T-helper 1 cell treated with Interleukin-12 subunit alpha and Interleukin-12 subunit beta and Interleukin-4 antibody, amounts not matched to agents 30 μg/mL and 1 μg/mL, for 36 hours (primary cell): ENCODE data around the gene ADAMTSL3.

Source experiments
- H3K27ac Mint-ChIP-seq: one replicate; pipeline ENCODE4 v1.8.0; 2021; ENCODE audit warnings: mild to moderate bottlenecking, mixed read lengths
- H3K27me3 Mint-ChIP-seq: one replicate; pipeline ENCODE4 v1.8.0; 2021; ENCODE audit warnings: low read depth, mixed read lengths
- H3K36me3 Mint-ChIP-seq: one replicate; pipeline ENCODE4 v1.8.0; 2021; ENCODE audit warnings: low read depth, mixed read lengths
- H3K4me1 Mint-ChIP-seq: one replicate; pipeline ENCODE4 v1.8.0; 2021; ENCODE audit warnings: low read depth, mixed read lengths
- H3K4me3 Mint-ChIP-seq: one replicate; pipeline ENCODE4 v1.8.0; 2021; ENCODE audit warnings: mild to moderate bottlenecking, moderate library complexity, mixed read lengths
- H3K9me3 Mint-ChIP-seq: one replicate; pipeline ENCODE4 v1.8.0; 2021; ENCODE audit warnings: mixed read lengths

Gene ADAMTSL3

DNA sequence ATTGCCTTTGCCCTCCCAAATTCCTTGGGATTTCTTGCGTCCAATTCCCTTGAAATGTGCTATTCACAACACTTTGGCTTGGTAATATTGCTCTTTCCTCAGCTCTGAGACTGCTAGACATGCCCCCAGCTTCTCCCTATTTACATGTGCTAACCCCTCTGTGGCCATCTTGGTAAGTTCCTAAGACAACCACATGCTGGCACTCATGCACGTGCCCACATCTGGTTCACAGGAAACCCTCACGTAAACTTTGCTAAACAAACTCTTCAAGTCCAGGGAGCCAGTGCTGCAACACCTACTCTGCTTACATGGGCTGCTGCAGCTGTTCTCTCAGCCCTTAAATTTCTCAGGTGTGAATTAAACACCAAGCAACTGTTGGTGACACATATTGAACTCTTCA is 121.8 kb downstream of the ADAMTSL3 start:
- Mint-ChIP-seq H3K9me3 (no peaks in the 10 kb centered on the region), H3K4me1 (no peaks in the 10 kb centered on the region), H3K27ac (no peak overlapping the region), H3K36me3 (no peaks in the 10 kb centered on the region), H3K27me3 (no peaks in the 10 kb centered on the region), H3K4me3 (no peak overlapping the region)

DNA sequence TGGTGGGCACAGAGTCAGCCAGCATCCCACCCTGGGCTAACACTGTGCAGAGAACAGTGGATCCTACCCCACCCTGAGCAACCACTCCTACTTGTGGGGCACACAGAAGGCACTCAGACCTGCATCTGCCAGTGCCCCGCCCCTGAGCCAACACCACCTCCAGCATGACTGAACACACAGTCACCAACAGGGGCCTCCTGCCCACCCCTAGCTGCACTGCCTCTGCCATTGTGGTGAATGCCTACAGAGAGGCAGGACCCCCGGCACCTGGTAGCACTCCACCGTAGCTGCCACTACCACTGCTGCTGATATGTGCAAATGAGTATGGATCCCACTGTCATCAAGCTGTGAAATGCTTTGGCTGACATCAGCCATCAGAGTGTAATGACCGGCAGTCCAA is 123.1 kb downstream of the ADAMTSL3 start:
- H3K27ac Mint-ChIP-seq = no peak overlapping the region
- H3K4me1 Mint-ChIP-seq = no peaks in the 10 kb centered on the region
- no peaks in the 10 kb centered on the region for H3K36me3 Mint-ChIP-seq
- no peaks in the 10 kb centered on the region for H3K9me3 Mint-ChIP-seq
- H3K27me3 Mint-ChIP-seq = no peaks in the 10 kb centered on the region
- H3K4me3 Mint-ChIP-seq = no peak overlapping the region

DNA sequence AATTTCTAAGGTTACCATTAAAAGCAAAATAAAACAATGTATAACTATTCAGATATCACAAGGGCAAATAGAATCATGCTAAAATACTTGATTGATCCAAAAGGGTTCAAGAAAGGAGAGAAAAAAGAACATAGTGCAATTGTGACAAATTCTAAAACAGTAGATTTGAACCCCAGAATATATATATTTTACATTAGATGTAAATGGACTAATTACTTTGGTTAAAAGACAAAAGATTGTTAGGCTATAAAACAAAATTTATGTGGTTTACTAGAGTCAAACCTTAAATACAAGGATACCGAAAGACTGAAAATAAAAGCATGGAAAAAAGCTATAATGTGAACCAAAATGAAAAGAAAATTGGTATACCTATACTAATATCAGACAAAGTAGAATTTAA is 129.3 kb downstream of the ADAMTSL3 start:
- Mint-ChIP-seq H3K36me3 (no peaks in the 10 kb centered on the region), H3K4me1 (no peaks in the 10 kb centered on the region), H3K27me3 (peaks cover 3% of the 10 kb centered on the region)

DNA sequence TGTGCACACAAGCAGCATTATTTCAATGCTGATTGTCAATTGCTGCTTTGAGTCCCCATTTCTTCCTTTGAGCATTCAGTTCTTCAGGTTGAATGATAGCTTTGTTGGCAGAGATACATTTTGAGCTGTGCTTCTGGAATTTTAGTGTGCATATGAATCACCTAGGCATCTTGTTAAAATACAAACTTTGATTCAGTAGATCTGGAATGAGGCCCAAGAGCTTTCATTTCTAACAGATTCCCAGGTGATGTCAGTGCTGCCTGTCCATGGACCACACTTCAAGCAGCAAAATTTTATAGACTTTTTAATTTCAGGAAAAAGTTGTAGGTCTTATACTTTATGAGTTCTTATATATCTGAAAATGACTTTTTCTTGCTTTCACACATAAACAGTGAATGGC is 131.1 kb downstream of the ADAMTSL3 start:
- H3K9me3 Mint-ChIP-seq = no peaks in the 10 kb centered on the region
- no peaks in the 10 kb centered on the region for H3K4me1 Mint-ChIP-seq
- H3K4me3 Mint-ChIP-seq = no peak overlapping the region
- H3K36me3 Mint-ChIP-seq = no peaks in the 10 kb centered on the region
- H3K27ac Mint-ChIP-seq = no peak overlapping the region
- H3K27me3 Mint-ChIP-seq = peaks cover 3% of the 10 kb centered on the region

More for the DNA sequence above, 129.3 kb downstream of the ADAMTSL3 start:
- Mint-ChIP-seq H3K9me3 (no peaks in the 10 kb centered on the region), H3K4me3 (no peak overlapping the region), H3K27ac (no peak overlapping the region)

DNA sequence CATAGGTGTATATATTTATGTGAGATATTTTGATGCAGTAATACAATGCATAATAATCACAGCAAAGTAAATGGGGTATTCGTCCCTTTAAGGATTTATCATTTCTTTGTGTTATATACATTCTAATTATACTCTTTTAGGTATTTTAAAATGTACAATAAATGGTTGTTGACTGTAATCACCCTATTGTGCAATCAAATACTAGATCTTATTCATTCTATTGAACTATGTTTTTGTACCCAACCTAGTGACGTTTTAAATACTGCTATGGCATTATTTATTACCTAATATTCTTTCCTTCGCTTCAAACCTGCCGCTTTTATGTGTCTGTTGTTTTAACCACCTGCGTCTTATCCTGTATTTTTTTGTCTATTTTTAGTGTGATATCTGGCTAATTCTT is 132.4 kb downstream of the ADAMTSL3 start:
- no peak overlapping the region for H3K27ac Mint-ChIP-seq
- no peak overlapping the region for H3K4me3 Mint-ChIP-seq
- no peaks in the 10 kb centered on the region for H3K4me1 Mint-ChIP-seq
- H3K9me3 Mint-ChIP-seq = no peaks in the 10 kb centered on the region
- peaks cover 3% of the 10 kb centered on the region for H3K27me3 Mint-ChIP-seq
- H3K36me3 Mint-ChIP-seq = no peaks in the 10 kb centered on the region

GRCh38 chr15:83793069-83793468 is 139.1 kb downstream of the ADAMTSL3 start:
- no peaks in the 10 kb centered on the region for H3K36me3 Mint-ChIP-seq
- H3K4me3 Mint-ChIP-seq = no peak overlapping the region
- no peaks in the 10 kb centered on the region for H3K27me3 Mint-ChIP-seq
- no peaks in the 10 kb centered on the region for H3K4me1 Mint-ChIP-seq
- no peaks in the 10 kb centered on the region for H3K9me3 Mint-ChIP-seq
- H3K27ac Mint-ChIP-seq = no peak overlapping the region

DNA sequence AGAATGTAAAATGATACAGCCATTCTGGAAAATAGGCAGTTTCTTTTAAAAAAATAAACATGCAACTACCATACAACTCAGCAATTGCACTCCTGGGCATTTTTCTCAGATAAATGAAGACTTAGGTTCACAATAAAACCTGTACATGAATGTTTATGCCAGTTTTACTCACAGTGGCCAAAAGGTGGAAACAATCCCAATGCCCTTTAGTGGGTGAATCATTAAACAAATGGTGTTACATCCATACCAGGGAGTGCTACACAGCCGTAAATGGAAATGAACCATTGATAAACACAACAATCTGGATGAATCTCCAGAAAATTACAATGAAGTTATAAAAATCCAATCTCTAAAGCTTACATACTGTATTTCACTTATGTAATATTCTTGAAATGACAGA is 140.3 kb downstream of the ADAMTSL3 start:
- H3K4me3 Mint-ChIP-seq = no peak overlapping the region
- no peaks in the 10 kb centered on the region for H3K4me1 Mint-ChIP-seq
- no peaks in the 10 kb centered on the region for H3K9me3 Mint-ChIP-seq
- no peaks in the 10 kb centered on the region for H3K27me3 Mint-ChIP-seq
- no peak overlapping the region for H3K27ac Mint-ChIP-seq
- no peaks in the 10 kb centered on the region for H3K36me3 Mint-ChIP-seq

GRCh38 chr15:83809345-83809744 is 155.4 kb downstream of the ADAMTSL3 start:
- peaks cover 7% of the 10 kb centered on the region for H3K9me3 Mint-ChIP-seq
- H3K36me3 Mint-ChIP-seq = no peaks in the 10 kb centered on the region
- no peaks in the 10 kb centered on the region for H3K27me3 Mint-ChIP-seq
- H3K4me1 Mint-ChIP-seq = no peaks in the 10 kb centered on the region
- H3K27ac Mint-ChIP-seq = no peak overlapping the region
- no peak overlapping the region for H3K4me3 Mint-ChIP-seq

DNA sequence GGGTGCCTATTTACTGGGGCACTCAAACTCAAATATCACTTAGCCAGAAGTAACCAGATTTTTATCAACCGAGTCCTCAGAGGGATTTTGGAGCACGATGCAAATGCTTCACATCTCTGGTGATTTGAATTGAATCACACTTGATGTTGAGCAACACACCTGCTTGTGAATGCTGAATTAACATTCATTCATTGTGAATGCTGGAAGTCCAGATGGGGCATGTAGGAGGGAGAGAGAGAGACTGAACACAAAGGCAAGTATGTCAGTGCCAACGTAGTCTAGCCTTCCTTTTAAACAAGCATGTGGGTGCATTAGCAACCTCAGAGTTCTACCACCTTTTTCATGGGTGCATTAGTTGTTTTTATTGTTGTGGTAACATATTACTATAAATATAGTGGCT is 156.2 kb downstream of the ADAMTSL3 start:
- no peak overlapping the region for H3K27ac Mint-ChIP-seq
- no peaks in the 10 kb centered on the region for H3K36me3 Mint-ChIP-seq
- peaks cover 7% of the 10 kb centered on the region for H3K9me3 Mint-ChIP-seq
- H3K4me3 Mint-ChIP-seq = no peak overlapping the region
- no peaks in the 10 kb centered on the region for H3K27me3 Mint-ChIP-seq
- H3K4me1 Mint-ChIP-seq = no peaks in the 10 kb centered on the region

DNA sequence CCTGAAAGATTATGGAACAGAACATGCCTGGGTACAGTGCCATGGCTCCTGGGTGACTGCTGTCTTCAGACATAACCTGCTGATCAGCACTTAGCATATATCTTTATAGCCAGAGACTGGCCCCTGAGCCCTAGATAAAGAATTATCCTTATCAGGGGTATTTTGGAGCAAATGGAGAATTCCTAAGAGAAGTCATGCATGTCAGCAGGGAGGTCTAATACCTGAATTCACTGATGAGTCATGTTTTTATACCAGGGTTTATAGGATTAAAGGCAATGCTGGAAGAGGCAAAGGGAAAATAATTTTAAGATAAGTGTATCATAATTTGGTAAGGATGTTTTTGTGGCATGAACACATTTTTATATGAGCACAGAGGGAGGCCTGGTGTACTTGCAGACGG is 159.8 kb downstream of the ADAMTSL3 start:
- no peaks in the 10 kb centered on the region for H3K27me3 Mint-ChIP-seq
- H3K36me3 Mint-ChIP-seq = no peaks in the 10 kb centered on the region
- H3K4me1 Mint-ChIP-seq = no peaks in the 10 kb centered on the region
- no peak overlapping the region for H3K4me3 Mint-ChIP-seq
- H3K9me3 Mint-ChIP-seq = no peaks in the 10 kb centered on the region
- no peak overlapping the region for H3K27ac Mint-ChIP-seq

- no peaks in the 10 kb centered on the region for H3K4me1 Mint-ChIP-seq
- no peak overlapping the region for H3K27ac Mint-ChIP-seq
- no peaks in the 10 kb centered on the region for H3K27me3 Mint-ChIP-seq
- no peak overlapping the region for H3K4me3 Mint-ChIP-seq
- no peaks in the 10 kb centered on the region for H3K9me3 Mint-ChIP-seq
- H3K36me3 Mint-ChIP-seq = no peaks in the 10 kb centered on the region
These were observed 161.6 kb downstream of the ADAMTSL3 start for GRCh38 chr15:83815506-83815905.

- no peak overlapping the region for H3K4me3 Mint-ChIP-seq
These were observed 162.4 kb downstream of the ADAMTSL3 start for GRCh38 chr15:83816124-83816883.

DNA sequence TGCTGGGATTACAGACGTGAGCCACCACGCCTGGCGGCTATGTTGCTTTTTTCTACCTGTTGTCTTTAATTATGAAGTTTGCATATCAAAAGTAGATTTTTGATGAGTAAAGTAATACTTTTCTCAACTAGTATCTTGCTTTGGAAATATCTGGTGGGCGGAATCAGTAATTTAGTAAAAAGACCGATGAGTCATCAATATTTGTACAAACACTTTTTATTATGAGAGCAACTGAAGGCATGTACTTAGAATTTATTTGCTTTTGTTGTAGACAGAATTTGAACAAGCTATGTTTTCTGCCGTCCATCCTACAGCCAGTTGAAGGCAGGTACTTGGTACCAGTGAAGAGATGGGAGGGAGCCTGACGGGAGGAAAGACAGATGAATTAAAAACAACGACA is 164.7 kb downstream of the ADAMTSL3 start:
- Mint-ChIP-seq H3K4me1 (no peaks in the 10 kb centered on the region), H3K9me3 (no peaks in the 10 kb centered on the region), H3K27ac (no peak overlapping the region), H3K4me3 (no peak overlapping the region), H3K27me3 (no peaks in the 10 kb centered on the region), H3K36me3 (peaks cover 2% of the 10 kb centered on the region)

More at GRCh38 chr15:83816124-83816883, 162.4 kb downstream of the ADAMTSL3 start:
- Mint-ChIP-seq H3K36me3 (no peaks in the 10 kb centered on the region), H3K27ac (no peak overlapping the region), H3K27me3 (no peaks in the 10 kb centered on the region), H3K9me3 (no peaks in the 10 kb centered on the region), H3K4me1 (no peaks in the 10 kb centered on the region)

GRCh38 chr15:83830381-83830780 is 176.5 kb downstream of the ADAMTSL3 start:
- H3K36me3 Mint-ChIP-seq = no peaks in the 10 kb centered on the region
- H3K27ac Mint-ChIP-seq = no peak overlapping the region
- H3K9me3 Mint-ChIP-seq = no peaks in the 10 kb centered on the region
- H3K4me1 Mint-ChIP-seq = no peaks in the 10 kb centered on the region
- no peaks in the 10 kb centered on the region for H3K27me3 Mint-ChIP-seq
- no peak overlapping the region for H3K4me3 Mint-ChIP-seq

GRCh38 chr15:83833569-83833968 is 179.6 kb downstream of the ADAMTSL3 start:
- Mint-ChIP-seq H3K27me3 (no peaks in the 10 kb centered on the region), H3K4me3 (no peak overlapping the region), H3K36me3 (no peaks in the 10 kb centered on the region), H3K4me1 (no peaks in the 10 kb centered on the region), H3K27ac (no peak overlapping the region), H3K9me3 (no peaks in the 10 kb centered on the region)

DNA sequence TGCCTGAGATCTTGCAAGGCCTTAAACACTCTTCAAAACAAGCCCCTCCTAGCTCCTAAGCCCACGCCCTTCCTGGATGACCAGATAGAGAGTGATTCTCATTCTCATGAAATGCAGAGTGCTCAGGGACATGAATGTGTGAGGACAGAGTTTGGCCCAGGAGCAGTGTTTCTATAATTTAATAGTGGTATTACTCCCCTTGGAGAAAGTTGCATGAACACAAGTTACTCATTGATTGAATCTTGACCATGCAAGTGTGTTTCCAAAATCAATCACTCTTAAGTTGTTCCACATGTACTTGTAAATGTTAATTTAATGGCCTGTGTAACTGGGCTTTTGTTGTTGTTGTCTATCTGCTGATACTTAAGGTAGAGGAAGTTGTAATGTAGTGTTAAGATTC is 181.6 kb downstream of the ADAMTSL3 start:
- Mint-ChIP-seq H3K36me3 (no peaks in the 10 kb centered on the region), H3K9me3 (no peaks in the 10 kb centered on the region), H3K4me1 (no peaks in the 10 kb centered on the region), H3K27me3 (peaks cover 3% of the 10 kb centered on the region), H3K4me3 (no peak overlapping the region), H3K27ac (no peak overlapping the region)
